ENCODE measurements around the gene TRAF2. TPM values are rescaled to one million over a fixed set of nuclear protein-coding genes. Genes with fewer than 3 reads are reported as not detected.

The TRAF2 gene
- total RNA-seq, 4 donors from 2014 or later = 8.6 to 16.1 (median 10.5) TPM

GRCh38 chr9:136926749-136927148 is 40.4 kb downstream of the TRAF2 start:
- TF ChIP-seq POLR2A (IDR thresholded peaks at IDR 0.05) = no peak
- no peak for TF ChIP-seq CTCF (IDR thresholded peaks at IDR 0.05)
- TF ChIP-seq EP300 (IDR thresholded peaks at IDR 0.05) = no peak
- TF ChIP-seq POLR2AphosphoS5 (IDR thresholded peaks at IDR 0.05) = no peak
- Histone ChIP-seq H3K36me3 (peaks cover 43% of the 10 kb centered on the region), H3K27ac (no peak overlapping the region), H3K4me1 (peaks cover 11% of the 10 kb centered on the region), H3K4me3 (no peak overlapping the region), H3K9me3 (no peaks in the 10 kb centered on the region), H3K27me3 (no peaks in the 10 kb centered on the region)
- DNase-seq (ENCODE audit: low spot score in 2 of 2) = no peak
- 92% methylated on average over 10 of the region's 13 CpGs for WGBS

- Histone ChIP-seq H3K4me3 (no peak overlapping the region), H3K9me3 (no peaks in the 10 kb centered on the region), H3K36me3 (peaks cover 38% of the 10 kb centered on the region), H3K27me3 (no peaks in the 10 kb centered on the region), H3K27ac (no peak overlapping the region), H3K4me1 (peaks cover 11% of the 10 kb centered on the region)
- no peak for DNase-seq (ENCODE audit: low spot score in 2 of 2)
- TF ChIP-seq POLR2A (IDR thresholded peaks at IDR 0.05) (no peak), POLR2AphosphoS5 (IDR thresholded peaks at IDR 0.05) (no peak), EP300 (IDR thresholded peaks at IDR 0.05) (no peak), CTCF (IDR thresholded peaks at IDR 0.05) (no peak)
- 75% methylated on average over 21 of the region's 23 CpGs for WGBS
Observed at GRCh38 chr9:136927343-136928271, 41.3 kb downstream of the TRAF2 start.

- Histone ChIP-seq H3K4me3 (no peak overlapping the region), H3K36me3 (peaks cover 37% of the 10 kb centered on the region), H3K27ac (no peak overlapping the region), H3K4me1 (peaks cover 11% of the 10 kb centered on the region), H3K9me3 (no peaks in the 10 kb centered on the region), H3K27me3 (no peaks in the 10 kb centered on the region)
- no peak for DNase-seq (ENCODE audit: low spot score in 2 of 2)
- TF ChIP-seq POLR2AphosphoS5 (IDR thresholded peaks at IDR 0.05) = no peak
- no peak for TF ChIP-seq EP300 (IDR thresholded peaks at IDR 0.05)
- TF ChIP-seq POLR2A (IDR thresholded peaks at IDR 0.05) = no peak
- TF ChIP-seq CTCF (IDR thresholded peaks at IDR 0.05) = no peak
- WGBS = 89% methylated on average over 5 of the region's 9 CpGs
Observed at GRCh38 chr9:136928591-136928990, 42.3 kb downstream of the TRAF2 start.

- TF ChIP-seq POLR2AphosphoS5 (IDR thresholded peaks at IDR 0.05) (no peak), CTCF (IDR thresholded peaks at IDR 0.05) (no peak), POLR2A (IDR thresholded peaks at IDR 0.05) (no peak), EP300 (IDR thresholded peaks at IDR 0.05) (no peak)
- H3K4me3 ChIP-seq = no peak overlapping the region
- H3K36me3 ChIP-seq = peaks cover 29% of the 10 kb centered on the region
- no peaks in the 10 kb centered on the region for H3K9me3 ChIP-seq
- H3K4me1 ChIP-seq = peaks cover 9% of the 10 kb centered on the region
- DNase-seq (ENCODE audit: low spot score in 2 of 2) = no peak
- no peaks in the 10 kb centered on the region for H3K27me3 ChIP-seq
- no peak overlapping the region for H3K27ac ChIP-seq
- WGBS = 91% methylated on average over 4 of the region's 4 CpGs
Observed at GRCh38 chr9:136930014-136930413, 43.7 kb downstream of the TRAF2 start.

- no peak overlapping the region for H3K27ac ChIP-seq
- H3K9me3 ChIP-seq = no peaks in the 10 kb centered on the region
- H3K27me3 ChIP-seq = no peaks in the 10 kb centered on the region
- H3K4me3 ChIP-seq = no peak overlapping the region
- peaks cover 12% of the 10 kb centered on the region for H3K36me3 ChIP-seq
- 75% methylated on average over 2 of the region's 2 CpGs for WGBS
- H3K4me1 ChIP-seq = peaks cover 4% of the 10 kb centered on the region
- DNase-seq (ENCODE audit: low spot score in 2 of 2) = no peak
- no peak for TF ChIP-seq EP300 (IDR thresholded peaks at IDR 0.05)
- TF ChIP-seq CTCF (IDR thresholded peaks at IDR 0.05) = no peak
- TF ChIP-seq POLR2A (IDR thresholded peaks at IDR 0.05) = no peak
- TF ChIP-seq POLR2AphosphoS5 (IDR thresholded peaks at IDR 0.05) = no peak
Observed at GRCh38 chr9:136931611-136932130, 45.4 kb downstream of the TRAF2 start.
